Activated CD8-positive, alpha-beta T cell treated with anti-CD3 and anti-CD28 coated beads, Interleukin-2, amount 10 ng/mL, durations not matched to agents 7 days and 5 days (primary cell): Measurements from ENCODE around the gene BCL7C. TPM values are rescaled to one million over a fixed set of nuclear protein-coding genes. Genes with fewer than 3 reads are reported as not detected.

Experiments
- ATAC-seq: fragments of 150-1000 bp; cut with Tn5 transposase; one replicate; pipeline ENCODE4 v1.10.0; 2021; ENCODE audit warnings: moderate library complexity
- CTCF ChIA-PET: fragments of 350-600 bp; sonication (Branson Sonifier 250); formaldehyde crosslinking; loops from one replicate; lab custom pipeline; 2021; ENCODE audit warnings: antibody characterized with exemption; lab: Charles Lee
- POLR2A ChIA-PET: fragments of 350-600 bp; sonication (Branson Sonifier 250); formaldehyde crosslinking; loops from one replicate; lab custom pipeline; 2021; ENCODE audit warnings: antibody characterized with exemption; lab: Charles Lee
- DNase-seq: peaks from one replicate; pipeline ENCODE4 v3.0.0-alpha.2; 2020
- H3K27ac Mint-ChIP-seq: one replicate; pipeline ENCODE4 v1.8.0; 2021; ENCODE audit warnings: mild to moderate bottlenecking, mixed read lengths
- H3K27me3 Mint-ChIP-seq: one replicate; pipeline ENCODE4 v1.8.0; 2021; ENCODE audit warnings: low read depth, mixed read lengths
- H3K36me3 Mint-ChIP-seq: one replicate; pipeline ENCODE4 v1.8.0; 2021; ENCODE audit warnings: low read depth, mixed read lengths
- H3K4me1 Mint-ChIP-seq: one replicate; pipeline ENCODE4 v1.8.0; 2021; ENCODE audit warnings: low read depth, mixed read lengths
- H3K4me3 Mint-ChIP-seq: one replicate; pipeline ENCODE4 v1.8.0; 2021; ENCODE audit warnings: mild to moderate bottlenecking, mixed read lengths
- H3K9me3 Mint-ChIP-seq: one replicate; pipeline ENCODE4 v1.8.0; 2022; ENCODE audit warnings: mixed read lengths; ENCODE audit not compliant: insufficient read depth
- total RNA-seq, 2 experiments: library from RNA; stranded (reverse); gene quantifications; one replicate each; pipeline ENCODE4 v1.2.3, GENCODE V29; 2021

The BCL7C gene
- total RNA-seq, 2 experiments from 2014 or later: 30.3 to 34.5 TPM

GRCh38 chr16:30858111-30858495 lies 35.8 kb downstream of the BCL7C start:
- Mint-ChIP-seq H3K4me3 (no peak overlapping the region), H3K36me3 (no peaks in the 10 kb centered on the region), H3K4me1 (peaks cover 3% of the 10 kb centered on the region), H3K9me3 (no peaks in the 10 kb centered on the region), H3K27ac (no peak overlapping the region), H3K27me3 (peaks cover 3% of the 10 kb centered on the region)
- no peak for ATAC-seq
- POLR2A ChIA-PET: interaction anchor here (1.9 kb wide), 1 partner anchor 44 kb away, joined by 5 read pairs; no protein-coding TSS in a partner anchor
- CTCF ChIA-PET: interaction anchor here (1.4 to 5.7 kb wide), 3 partner anchors 13 to 84 kb away, joined by 4 to 54 read pairs (median 4); no protein-coding TSS in a partner anchor
- DNase-seq: no peak

GRCh38 chr16:30853758-30854157 lies 40.1 kb downstream of the BCL7C start:
- no peaks in the 10 kb centered on the region for H3K9me3 Mint-ChIP-seq
- POLR2A ChIA-PET: no interaction called here
- ATAC-seq: no peak
- H3K4me1 Mint-ChIP-seq: peaks cover 3% of the 10 kb centered on the region
- no peak for DNase-seq
- H3K27ac Mint-ChIP-seq: no peak overlapping the region
- no peak overlapping the region for H3K4me3 Mint-ChIP-seq
- H3K27me3 Mint-ChIP-seq: no peaks in the 10 kb centered on the region
- CTCF ChIA-PET: interaction anchor here (1.3 to 5.7 kb wide), 5 partner anchors 9 to 89 kb away, joined by 3 to 54 read pairs (median 5); no protein-coding TSS in a partner anchor
- no peaks in the 10 kb centered on the region for H3K36me3 Mint-ChIP-seq

GRCh38 chr16:30850246-30850645 lies 43.6 kb downstream of the BCL7C start:
- ATAC-seq (no peak), DNase-seq (no peak)
- Mint-ChIP-seq H3K4me3 (no peak overlapping the region), H3K4me1 (peaks cover 9% of the 10 kb centered on the region), H3K27me3 (no peaks in the 10 kb centered on the region), H3K27ac (no peak overlapping the region), H3K9me3 (no peaks in the 10 kb centered on the region), H3K36me3 (no peaks in the 10 kb centered on the region)
- ChIA-PET CTCF (interaction anchor here (0.6 kb wide), 1 partner anchor 214 kb away, joined by 3 read pairs; no protein-coding TSS in a partner anchor), POLR2A (no interaction called here)

- H3K27ac Mint-ChIP-seq: no peak overlapping the region
- ChIA-PET POLR2A (interaction anchor here (1.0 to 3.6 kb wide), 2 partner anchors 28 to 55 kb away, joined by 4 to 33 read pairs; no protein-coding TSS in a partner anchor), CTCF (interaction anchor here (1.0 to 4.6 kb wide), 6 partner anchors 9 to 93 kb away, joined by 7 to 127 read pairs (median 58); partner anchors contain the start of gene CTF1)
- no peak overlapping the region for H3K4me3 Mint-ChIP-seq
- no peaks in the 10 kb centered on the region for H3K9me3 Mint-ChIP-seq
- peaks cover 18% of the 10 kb centered on the region for H3K4me1 Mint-ChIP-seq
- no peaks in the 10 kb centered on the region for H3K36me3 Mint-ChIP-seq
- no peaks in the 10 kb centered on the region for H3K27me3 Mint-ChIP-seq
- ATAC-seq (no peak), DNase-seq (no peak)
These were observed 47.1 kb downstream of the BCL7C start for GRCh38 chr16:30846649-30847402.

- DNase-seq (peak; percentile 93), ATAC-seq (peak; percentile 93)
- H3K4me3 Mint-ChIP-seq: peak overlapping the region; percentile 56
- H3K4me1 Mint-ChIP-seq: peaks cover 18% of the 10 kb centered on the region
- H3K9me3 Mint-ChIP-seq: no peaks in the 10 kb centered on the region
- CTCF ChIA-PET: interaction anchor here (0.6 to 4.6 kb wide), 54 partner anchors 9 to 488 kb away, joined by 3 to 127 read pairs (median 6); partner anchors contain the start of genes CFAP119, CTF1, FBRS and ORAI3
- POLR2A ChIA-PET: interaction anchor here (0.6 to 3.6 kb wide), 12 partner anchors 30 to 468 kb away, joined by 3 to 33 read pairs (median 3); no protein-coding TSS in a partner anchor
- H3K36me3 Mint-ChIP-seq: no peaks in the 10 kb centered on the region
- peak overlapping the region; percentile 85 for H3K27ac Mint-ChIP-seq
- no peaks in the 10 kb centered on the region for H3K27me3 Mint-ChIP-seq
These were observed 49.0 kb downstream of the BCL7C start for GRCh38 chr16:30844671-30845449.

GRCh38 chr16:30844346-30844670 lies 49.6 kb downstream of the BCL7C start:
- ChIA-PET POLR2A (interaction anchor here (0.8 to 3.6 kb wide), 7 partner anchors 30 to 114 kb away, joined by 3 to 33 read pairs (median 5); no protein-coding TSS in a partner anchor), CTCF (interaction anchor here (0.7 to 4.6 kb wide), 49 partner anchors 9 to 300 kb away, joined by 3 to 127 read pairs (median 6); partner anchors contain the start of genes CFAP119, CTF1, FBRS and ORAI3)
- no peak for ATAC-seq
- H3K36me3 Mint-ChIP-seq: no peaks in the 10 kb centered on the region
- no peak for DNase-seq
- H3K9me3 Mint-ChIP-seq: no peaks in the 10 kb centered on the region
- peak overlapping the region; percentile 85 for H3K27ac Mint-ChIP-seq
- peaks cover 18% of the 10 kb centered on the region for H3K4me1 Mint-ChIP-seq
- no peaks in the 10 kb centered on the region for H3K27me3 Mint-ChIP-seq
- H3K4me3 Mint-ChIP-seq: no peak overlapping the region

GRCh38 chr16:30843501-30843900 lies 50.4 kb downstream of the BCL7C start:
- Mint-ChIP-seq H3K4me3 (no peak overlapping the region), H3K9me3 (no peaks in the 10 kb centered on the region), H3K36me3 (no peaks in the 10 kb centered on the region), H3K4me1 (peaks cover 18% of the 10 kb centered on the region), H3K27ac (no peak overlapping the region), H3K27me3 (no peaks in the 10 kb centered on the region)
- ChIA-PET CTCF (interaction anchor here (1.5 to 4.6 kb wide), 11 partner anchors 12 to 106 kb away, joined by 3 to 127 read pairs (median 10); partner anchors contain the start of genes CTF1 and ORAI3), POLR2A (interaction anchor here (3.6 kb wide), 1 partner anchor 59 kb away, joined by 33 read pairs; no protein-coding TSS in a partner anchor)
- DNase-seq (no peak), ATAC-seq (no peak)

- Mint-ChIP-seq H3K4me1 (peaks cover 16% of the 10 kb centered on the region), H3K9me3 (no peaks in the 10 kb centered on the region), H3K4me3 (no peak overlapping the region), H3K27me3 (no peaks in the 10 kb centered on the region), H3K36me3 (no peaks in the 10 kb centered on the region), H3K27ac (no peak overlapping the region)
- POLR2A ChIA-PET: interaction anchor here (0.8 kb wide), 1 partner anchor 59 kb away, joined by 3 read pairs; no protein-coding TSS in a partner anchor
- DNase-seq (no peak), ATAC-seq (no peak)
- CTCF ChIA-PET: interaction anchor here (0.7 to 4.6 kb wide), 7 partner anchors 29 to 99 kb away, joined by 3 to 127 read pairs (median 31); partner anchors contain the start of gene CTF1
These were observed 50.9 kb downstream of the BCL7C start for GRCh38 chr16:30842971-30843370.

- H3K27me3 Mint-ChIP-seq: no peaks in the 10 kb centered on the region
- peaks cover 13% of the 10 kb centered on the region for H3K4me1 Mint-ChIP-seq
- ATAC-seq (no peak), DNase-seq (no peak)
- ChIA-PET CTCF (no interaction called here), POLR2A (interaction anchor here (0.5 kb wide), 1 partner anchor 99 kb away, joined by 3 read pairs; no protein-coding TSS in a partner anchor)
- H3K9me3 Mint-ChIP-seq: no peaks in the 10 kb centered on the region
- H3K27ac Mint-ChIP-seq: no peak overlapping the region
- H3K36me3 Mint-ChIP-seq: no peaks in the 10 kb centered on the region
- H3K4me3 Mint-ChIP-seq: no peak overlapping the region
These were observed 52.5 kb downstream of the BCL7C start for GRCh38 chr16:30841332-30841731.

- POLR2A ChIA-PET: no interaction called here
These were observed 53.3 kb downstream of the BCL7C start for GRCh38 chr16:30840611-30841010.

More at GRCh38 chr16:30840611-30841010, 53.3 kb downstream of the BCL7C start:
- ATAC-seq (no peak), DNase-seq (no peak)
- H3K4me3 Mint-ChIP-seq: no peak overlapping the region
- no peak overlapping the region for H3K27ac Mint-ChIP-seq
- peaks cover 12% of the 10 kb centered on the region for H3K4me1 Mint-ChIP-seq
- H3K9me3 Mint-ChIP-seq: no peaks in the 10 kb centered on the region
- H3K27me3 Mint-ChIP-seq: no peaks in the 10 kb centered on the region
- no peaks in the 10 kb centered on the region for H3K36me3 Mint-ChIP-seq
- CTCF ChIA-PET: interaction anchor here (1.6 kb wide), 1 partner anchor 62 kb away, joined by 6 read pairs; no protein-coding TSS in a partner anchor
